H4 (cell line): Measurements from ENCODE around the gene C14orf180. TPM values are rescaled to one million over a fixed set of nuclear protein-coding genes. Genes with fewer than 3 reads are reported as not detected.
A peak's percentile ranks its signal among the peaks of the same experiment; 100 is the strongest.
"Not testable (repeated sequence)": the region's sequence is repeated elsewhere in the genome, so short reads cannot be mapped to it uniquely, and the experiment has no call there.

ENCODE experiments used
- DNase-seq: peaks from one replicate; pipeline ENCODE4 v3.0.0-alpha.2; 2015; ENCODE audit warnings: low spot score
- total RNA-seq: library from RNA; depleted of rRNA; stranded (reverse); fragments of >200 nt; shearing (Covaris generic); gene quantifications from 2 replicates; pipeline ENCODE4 v1.2.3, GENCODE V29; 2014

The C14orf180 gene
- total RNA-seq, 1 experiment from 2014 or later, result not detected

DNA sequence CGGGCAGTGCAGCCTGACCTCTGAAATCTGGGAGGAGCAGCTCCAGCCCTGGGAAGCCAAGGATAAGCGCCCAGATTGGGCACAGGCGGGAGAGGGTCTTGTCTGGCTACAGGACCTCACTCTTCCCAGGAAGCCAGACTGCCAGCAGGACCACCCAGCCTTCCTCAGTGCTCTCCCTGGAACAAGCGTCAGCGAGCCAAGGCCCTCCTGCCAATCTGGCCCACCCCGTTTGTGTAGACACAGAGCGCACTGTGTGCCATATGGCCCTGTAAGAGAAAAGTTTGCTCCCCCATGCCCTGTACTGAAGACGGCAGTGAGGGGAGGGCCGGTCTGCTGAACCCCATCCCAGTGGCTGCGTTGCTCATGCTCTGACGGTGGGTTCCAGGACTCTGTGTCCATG lies 1.2 kb upstream of the C14orf180 start:
- no peak for DNase-seq

DNA sequence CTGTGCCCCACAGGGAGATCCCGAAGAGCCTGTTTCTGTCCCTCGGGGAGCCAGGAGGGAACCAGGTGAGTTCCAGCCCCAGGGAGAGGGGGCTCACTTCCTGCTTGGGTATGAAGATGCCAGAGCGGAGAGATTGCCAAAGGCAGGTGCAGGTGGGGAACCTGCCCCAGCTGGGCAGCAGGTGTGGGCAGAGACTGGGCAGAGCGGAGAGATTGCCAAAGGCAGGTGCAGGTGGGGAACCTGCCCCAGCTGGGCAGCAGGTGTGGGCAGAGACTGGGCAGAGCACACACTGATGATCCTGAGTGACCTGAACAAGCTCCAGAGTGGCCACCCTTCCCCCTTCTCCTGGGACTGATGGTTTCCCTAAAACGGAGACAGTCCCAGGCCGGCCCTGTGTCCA lies 375 bp downstream of the C14orf180 start:
- not testable (repeated sequence) for DNase-seq

DNA sequence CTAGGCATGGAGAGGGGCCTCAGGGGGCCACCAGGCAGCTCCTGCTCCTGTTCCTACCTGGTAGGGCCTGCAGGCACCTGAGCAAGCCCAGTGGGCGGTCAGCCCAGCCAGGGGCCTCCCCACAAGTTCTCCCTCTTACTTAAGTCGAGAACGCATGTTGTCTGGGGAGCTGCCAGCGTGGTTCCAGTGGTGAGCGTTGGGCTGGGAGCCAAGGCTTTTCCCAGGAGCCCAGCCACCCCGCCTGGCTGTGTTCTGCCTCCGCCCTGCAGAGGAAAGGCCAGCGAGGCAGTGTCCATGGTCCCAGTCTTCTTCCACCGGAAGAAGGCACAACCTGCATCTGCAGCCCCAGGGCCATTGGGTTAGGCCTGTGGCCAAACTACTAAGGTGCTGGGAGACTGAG lies 1.4 kb downstream of the C14orf180 start:
- DNase-seq, result peak; percentile 53

DNA sequence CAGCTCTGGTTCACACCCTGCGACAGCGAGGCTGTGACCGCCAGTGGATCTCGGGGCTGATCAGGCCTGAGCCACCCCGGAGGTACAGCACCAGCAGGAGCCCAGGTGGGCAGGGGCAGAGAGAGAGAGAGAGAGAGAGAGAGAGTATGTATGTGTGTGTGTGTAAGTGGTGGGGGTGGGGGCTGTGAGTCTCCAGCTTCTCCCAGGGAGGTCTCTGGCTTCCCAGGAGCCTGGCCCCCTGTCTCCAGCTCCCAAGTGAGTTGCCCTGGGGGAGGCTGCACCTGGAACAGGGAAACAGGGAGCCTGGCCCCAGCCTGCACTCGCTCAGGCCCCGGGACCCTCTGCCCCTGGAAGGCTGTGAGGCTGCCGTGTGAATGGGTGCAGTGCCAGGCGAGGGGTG lies 2.0 kb downstream of the C14orf180 start:
- no peak for DNase-seq

GRCh38 chr14:104582005-104582404 lies 2.4 kb downstream of the C14orf180 start:
- no peak for DNase-seq

DNA sequence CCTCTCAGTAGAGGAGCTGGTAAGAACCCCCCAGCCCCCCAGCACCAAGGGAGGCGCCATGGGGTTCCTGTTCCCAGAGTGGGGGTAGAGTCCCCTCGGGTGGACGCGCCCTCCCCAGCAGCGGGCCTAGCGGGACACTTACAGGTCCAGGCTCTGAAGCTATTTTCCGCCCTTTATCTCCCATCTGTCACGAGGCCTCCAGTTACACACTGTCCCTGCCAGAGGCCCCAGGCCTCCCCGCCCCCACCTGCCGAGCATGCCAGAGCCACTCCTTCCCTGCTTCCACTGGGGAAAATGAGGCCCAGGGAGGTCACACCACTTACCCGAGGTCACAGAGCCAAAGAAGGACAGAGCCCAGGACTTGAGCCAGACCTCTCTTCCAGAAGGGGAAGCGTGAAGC lies 3.1 kb downstream of the C14orf180 start:
- no peak for DNase-seq

DNA sequence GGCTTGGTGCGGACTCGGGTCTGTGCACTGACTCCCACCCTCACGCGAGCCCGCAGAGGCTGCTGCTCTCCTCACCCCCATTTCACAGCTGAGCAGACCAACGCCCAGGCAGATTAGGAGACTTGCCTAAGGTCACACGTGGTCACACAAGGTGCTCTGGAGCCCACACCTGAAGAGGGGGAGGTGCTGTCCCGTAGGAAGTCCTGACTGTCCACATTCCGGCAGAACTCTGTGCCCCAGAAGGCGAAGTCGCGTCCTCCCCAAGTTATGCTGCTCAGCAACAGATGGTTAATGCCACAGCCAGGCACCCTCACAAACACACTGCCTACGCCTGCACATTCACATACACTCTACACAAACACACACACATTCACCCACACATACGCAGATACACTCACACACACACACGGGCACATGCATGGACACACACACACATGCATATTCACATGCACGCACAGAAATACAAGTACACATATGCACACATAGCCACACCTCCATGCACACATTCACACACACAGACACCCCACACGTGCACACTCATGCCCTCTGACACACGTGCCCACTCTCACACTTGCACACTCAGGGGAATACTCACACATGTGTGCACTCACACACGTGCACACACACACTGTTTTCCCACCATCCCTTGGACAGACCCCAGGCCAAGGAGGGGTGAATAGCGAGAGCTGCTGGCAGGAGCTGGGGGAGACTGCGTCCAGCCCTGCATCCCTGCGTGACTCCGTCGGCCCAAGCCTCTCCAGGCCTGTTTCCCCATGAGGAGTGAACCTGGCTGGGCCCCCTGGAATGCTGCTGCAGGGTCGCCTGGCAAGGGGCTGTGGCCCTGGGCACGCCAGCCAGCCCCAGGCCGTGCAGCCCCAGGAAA lies 4.1 kb downstream of the C14orf180 start:
- no peak for DNase-seq

- DNase-seq, result no peak
Observed at GRCh38 chr14:104584557-104584956, 5.0 kb downstream of the C14orf180 start.

DNA sequence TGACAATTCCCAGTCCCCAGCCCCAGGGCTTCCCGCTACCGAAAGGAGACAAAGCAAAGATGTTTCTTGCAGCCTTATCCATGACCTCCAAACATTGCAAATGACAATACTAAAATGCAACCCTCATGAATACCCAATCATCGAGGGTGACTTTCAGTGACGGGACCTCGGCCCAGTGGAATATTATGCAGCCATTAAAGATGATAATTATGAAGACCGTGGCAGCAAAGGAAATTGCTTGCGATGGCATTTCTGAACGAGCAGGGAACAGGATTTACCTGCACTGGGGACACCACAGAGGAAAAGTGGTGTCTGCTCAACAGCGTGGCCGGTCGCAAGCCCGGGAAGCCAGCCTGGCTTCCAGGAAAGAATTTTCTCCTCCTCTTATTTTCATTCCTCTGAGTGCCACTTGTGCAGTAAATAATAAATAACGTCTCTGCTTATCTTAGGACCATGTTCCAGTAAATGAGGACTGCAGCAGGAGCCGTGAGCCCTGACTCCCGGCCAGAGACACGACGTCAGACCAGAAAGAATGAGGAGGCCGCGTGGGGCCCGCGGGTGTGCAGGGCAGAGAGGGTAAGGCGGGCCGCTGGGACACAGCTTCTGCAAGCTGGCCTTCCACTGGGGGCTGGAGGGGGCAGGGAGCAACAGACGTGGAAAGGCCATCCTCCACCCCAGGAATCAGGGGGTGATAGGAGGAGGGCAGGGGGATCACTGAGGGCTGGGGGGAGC lies 6.6 kb downstream of the C14orf180 start:
- DNase-seq, result no peak

DNA sequence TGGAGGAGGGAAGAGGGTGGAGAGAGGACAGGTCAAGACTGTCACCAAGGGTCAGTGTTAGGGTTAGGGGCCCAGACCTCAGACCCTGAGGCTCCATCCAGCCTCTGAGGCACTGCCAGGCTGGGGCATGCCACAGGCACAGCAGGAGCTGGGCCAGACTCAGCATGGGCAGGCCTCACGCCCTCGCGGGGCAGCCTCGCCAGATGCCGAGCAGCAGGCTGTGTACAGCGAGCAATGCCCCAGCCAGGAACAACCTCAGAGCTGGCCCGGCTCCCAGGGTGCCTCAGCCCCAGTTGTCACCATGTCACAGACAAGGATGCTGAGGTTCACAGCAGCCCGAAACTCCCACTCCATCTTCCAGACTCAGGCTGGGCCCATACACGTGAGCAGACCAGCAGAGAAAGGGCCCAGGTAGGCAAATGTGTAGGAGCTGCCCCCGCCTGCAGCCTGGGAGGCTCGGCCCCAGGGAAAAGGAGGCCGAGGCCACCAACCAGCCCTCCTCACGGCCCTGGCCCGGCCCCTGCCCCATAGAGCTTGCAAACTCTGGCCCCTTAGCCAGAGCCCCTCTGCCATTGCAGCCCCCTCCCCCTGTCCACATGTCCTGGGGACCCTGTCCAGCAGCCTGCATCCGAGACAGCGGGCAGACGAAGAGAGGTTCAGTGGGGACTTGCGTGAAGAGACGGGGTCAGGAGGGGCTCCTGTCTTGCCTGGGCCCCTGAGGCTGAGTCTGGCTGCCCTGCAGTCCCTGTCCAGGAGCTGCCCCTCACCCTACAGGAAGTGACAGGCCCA lies 7.5 kb downstream of the C14orf180 start:
- DNase-seq, result peak; percentile 21

- no peak for DNase-seq
Observed at GRCh38 chr14:104587641-104588040, 8.1 kb downstream of the C14orf180 start.

DNA sequence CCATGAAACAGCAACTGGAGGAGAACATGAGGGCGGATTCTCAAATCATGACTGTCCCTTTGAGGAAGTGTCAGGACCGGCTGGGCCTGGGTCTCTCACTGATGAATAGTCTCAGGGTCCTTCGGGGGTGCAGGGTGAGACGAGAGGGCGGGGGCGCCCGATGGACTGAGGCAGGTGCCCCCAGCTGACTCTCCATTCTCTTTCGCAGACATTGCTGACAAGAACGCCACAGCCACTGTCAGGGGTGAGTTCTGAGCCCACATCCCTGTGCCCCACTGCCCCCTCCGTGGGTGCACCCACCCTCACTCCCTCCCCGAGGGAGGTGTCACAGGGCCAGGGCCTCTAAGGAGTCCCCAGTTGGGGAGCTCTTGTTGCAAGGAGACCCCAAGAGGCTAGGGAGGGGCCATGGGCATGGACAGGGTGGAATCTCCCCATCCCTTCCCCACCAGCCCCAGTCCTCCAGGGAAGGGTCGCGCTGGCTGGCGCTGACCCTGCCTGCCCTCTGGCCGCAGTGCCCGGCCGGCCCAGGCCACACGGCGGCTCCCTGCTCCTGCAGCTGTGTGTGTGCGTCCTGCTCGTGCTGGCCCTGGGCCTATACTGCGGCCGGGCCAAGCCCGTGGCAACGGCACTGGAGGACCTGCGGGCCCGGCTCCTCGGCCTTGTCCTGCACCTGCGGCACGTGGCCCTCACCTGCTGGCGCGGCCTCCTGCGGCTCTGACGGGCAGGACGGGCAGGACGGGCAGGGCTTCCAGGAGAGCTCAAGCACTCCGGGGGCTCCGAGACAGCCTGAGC lies 8.7 kb downstream of the C14orf180 start:
- no peak for DNase-seq

- DNase-seq, result no peak
Observed at GRCh38 chr14:104589338-104590195, 10.0 kb downstream of the C14orf180 start.

- DNase-seq, result no peak
Observed at GRCh38 chr14:104590240-104590965, 10.8 kb downstream of the C14orf180 start.

- DNase-seq, result no peak
Observed at GRCh38 chr14:104591031-104591430, 11.5 kb downstream of the C14orf180 start.

- DNase-seq, result no peak
Observed at GRCh38 chr14:104591506-104592291, 12.1 kb downstream of the C14orf180 start.

- DNase-seq, result no peak
Observed at GRCh38 chr14:104592292-104592672, 12.7 kb downstream of the C14orf180 start.

DNA sequence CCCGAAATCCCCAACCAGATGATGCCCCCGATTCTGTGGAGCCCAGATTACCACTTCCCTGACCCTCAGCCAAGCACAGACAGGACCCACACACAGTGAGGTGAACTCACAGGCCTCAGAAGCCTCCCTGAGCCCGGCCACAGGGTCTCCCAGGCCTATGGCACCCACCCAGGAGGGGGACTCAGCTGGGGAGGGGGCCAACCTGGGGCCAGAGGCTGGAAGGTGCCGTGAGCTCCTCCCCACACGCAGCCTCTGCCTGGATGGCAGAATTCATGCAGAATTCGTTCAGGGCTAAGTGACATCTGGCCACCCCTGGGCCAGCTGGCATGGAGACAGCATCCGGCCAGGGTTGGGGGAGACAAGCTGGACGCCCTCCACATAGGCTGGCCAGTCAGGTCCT lies 13.2 kb downstream of the C14orf180 start:
- DNase-seq, result no peak

GRCh38 chr14:104593241-104593701 lies 13.7 kb downstream of the C14orf180 start:
- DNase-seq, result no peak
